Breast epithelium (tissue), 4 donors: Measurements from ENCODE around the gene KCTD16. TPM values are rescaled to one million over a fixed set of nuclear protein-coding genes. Genes with fewer than 3 reads are reported as not detected.

Source experiments
- DNase-seq, 2 donors: peaks; one replicate each; pipeline ENCODE4 v3.0.0-alpha.2; 2019; ENCODE audit warnings: low spot score in 2 of 2
- H3K27ac ChIP-seq, 2 donors: fragments of 200-600 bp; sonication (generic) in 1 of 2; one replicate each; pipeline ENCODE4 v1.5.1; 2016 to 2019; ENCODE audit warnings: mild to moderate bottlenecking in 1 of 2
- H3K27me3 ChIP-seq, 2 donors: fragments of 200-600 bp; sonication (generic) in 1 of 2; one replicate each; pipeline versions ENCODE4 v1.5.1 to v1.6.0; 2017 to 2019; ENCODE audit warnings: control low read depth in 1 of 2, mild to moderate bottlenecking in 1 of 2
- H3K36me3 ChIP-seq: fragments of 200-600 bp; one replicate; pipeline ENCODE4 v1.5.1; 2019
- H3K4me1 ChIP-seq, 2 donors: fragments of 200-600 bp; sonication (generic); one replicate each; pipeline ENCODE4 v1.5.1; 2016 to 2019; ENCODE audit warnings: control low read depth in 1 of 2
- H3K4me3 ChIP-seq, 3 donors: fragments of 200-600 bp; sonication (generic); 1 replicate in 2 of 3; 2 replicates in 1 of 3; pipeline ENCODE4 v1.5.1; 2016 to 2019; ENCODE audit warnings: mild to moderate bottlenecking in 3 of 3, moderate library complexity in 2 of 3
- H3K9me3 ChIP-seq, 2 donors: fragments of 200-600 bp; sonication (generic) in 1 of 2; one replicate each; pipeline ENCODE4 v1.5.1; 2016 to 2019; ENCODE audit warnings: control low read depth in 1 of 2
- POLR2A ChIP-seq: fragments of 450-650 bp; IDR thresholded peaks from one replicate; pipeline ENCODE4 v1.6.1; 2016; ENCODE audit warnings: antibody characterized with exemption, mild to moderate bottlenecking, moderate library complexity
- POLR2AphosphoS5 ChIP-seq, 3 donors: sonication (generic); formaldehyde crosslinking; IDR thresholded peaks; one replicate each; pipeline ENCODE4 v1.6.1; 2017; ENCODE audit warnings: antibody characterized with exemption in 3 of 3
- intact Hi-C: fragments of 100-400 bp; cut with DNase I; formaldehyde crosslinking; loops from one replicate; pipeline ENCODE4 v1.15.1; 2023; ENCODE audit warnings: low total_unique reads
- total RNA-seq, 3 donors: library from RNA; depleted of rRNA; stranded (reverse); fragments of >200 nt; gene quantifications; one replicate each; pipeline ENCODE4 v1.1.0, GENCODE V29; 2016
- TF ChIP-seq, protein P1 (sequence below), 3 donors: fragments of 450-650 bp; IDR thresholded peaks; one replicate each; pipeline ENCODE4 v1.5.1; 2016 to 2017; ENCODE audit warnings: antibody characterized with exemption in 3 of 3, mild to moderate bottlenecking in 3 of 3, moderate library complexity in 3 of 3

Gene KCTD16
- total RNA-seq, 3 donors from 2014 or later = under 0.01 to 0.33 (median 0.32) TPM

DNA sequence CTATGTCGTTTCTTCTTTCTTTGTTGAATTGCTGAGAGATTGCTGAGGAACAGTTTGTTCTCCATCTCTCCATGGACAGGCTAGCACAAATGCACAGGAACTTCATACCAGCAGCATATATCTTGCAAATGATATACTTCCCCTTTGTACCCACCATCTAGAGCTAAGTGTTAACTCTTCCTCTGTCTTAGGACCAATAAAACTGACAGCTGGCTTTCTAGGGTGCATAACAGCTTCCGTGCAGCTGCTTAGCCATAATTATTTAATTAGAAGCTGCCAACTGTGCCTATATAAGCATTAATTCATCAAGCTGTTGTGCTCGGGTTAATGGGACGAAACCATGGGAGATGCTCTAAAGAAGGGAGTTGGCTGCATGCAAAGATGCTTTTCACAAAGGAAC is 38.7 kb downstream of the KCTD16 start:
- intact Hi-C loops = no loop called here
- H3K27me3 ChIP-seq = peaks cover 0 to 33% of the 10 kb centered on the region in 2 donors
- no peak for TF ChIP-seq POLR2AphosphoS5 (IDR thresholded peaks at IDR 0.05)
- no peak for TF ChIP-seq POLR2A
- TF ChIP-seq, protein P1, sequence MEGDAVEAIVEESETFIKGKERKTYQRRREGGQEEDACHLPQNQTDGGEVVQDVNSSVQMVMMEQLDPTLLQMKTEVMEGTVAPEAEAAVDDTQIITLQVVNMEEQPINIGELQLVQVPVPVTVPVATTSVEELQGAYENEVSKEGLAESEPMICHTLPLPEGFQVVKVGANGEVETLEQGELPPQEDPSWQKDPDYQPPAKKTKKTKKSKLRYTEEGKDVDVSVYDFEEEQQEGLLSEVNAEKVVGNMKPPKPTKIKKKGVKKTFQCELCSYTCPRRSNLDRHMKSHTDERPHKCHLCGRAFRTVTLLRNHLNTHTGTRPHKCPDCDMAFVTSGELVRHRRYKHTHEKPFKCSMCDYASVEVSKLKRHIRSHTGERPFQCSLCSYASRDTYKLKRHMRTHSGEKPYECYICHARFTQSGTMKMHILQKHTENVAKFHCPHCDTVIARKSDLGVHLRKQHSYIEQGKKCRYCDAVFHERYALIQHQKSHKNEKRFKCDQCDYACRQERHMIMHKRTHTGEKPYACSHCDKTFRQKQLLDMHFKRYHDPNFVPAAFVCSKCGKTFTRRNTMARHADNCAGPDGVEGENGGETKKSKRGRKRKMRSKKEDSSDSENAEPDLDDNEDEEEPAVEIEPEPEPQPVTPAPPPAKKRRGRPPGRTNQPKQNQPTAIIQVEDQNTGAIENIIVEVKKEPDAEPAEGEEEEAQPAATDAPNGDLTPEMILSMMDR (IDR thresholded peaks at IDR 0.05) = no peak
- no peak for DNase-seq
- no peaks in the 10 kb centered on the region for H3K4me1 ChIP-seq
- no peak overlapping the region for H3K27ac ChIP-seq
- no peaks in the 10 kb centered on the region for H3K36me3 ChIP-seq
- no peaks in the 10 kb centered on the region for H3K9me3 ChIP-seq
- H3K4me3 ChIP-seq = no peak overlapping the region

GRCh38 chr5:144210655-144211054 is 40.0 kb downstream of the KCTD16 start:
- H3K36me3 ChIP-seq = no peaks in the 10 kb centered on the region
- H3K27me3 ChIP-seq = peaks cover 0 to 23% of the 10 kb centered on the region in 2 donors
- intact Hi-C loops = no loop called here

GRCh38 chr5:144219869-144220268 is 49.2 kb downstream of the KCTD16 start:
- Histone ChIP-seq H3K4me1 (no peaks in the 10 kb centered on the region), H3K4me3 (no peak overlapping the region), H3K27ac (no peak overlapping the region), H3K9me3 (no peaks in the 10 kb centered on the region), H3K36me3 (no peaks in the 10 kb centered on the region), H3K27me3 (no peaks in the 10 kb centered on the region)
- no peak for DNase-seq
- intact Hi-C loops = no loop called here
- TF ChIP-seq POLR2A (no peak), POLR2AphosphoS5 (IDR thresholded peaks at IDR 0.05) (no peak)
- TF ChIP-seq, protein P1 (IDR thresholded peaks at IDR 0.05) = no peak

More at GRCh38 chr5:144210655-144211054, 40.0 kb downstream of the KCTD16 start:
- Histone ChIP-seq H3K4me1 (no peaks in the 10 kb centered on the region), H3K4me3 (no peak overlapping the region), H3K9me3 (no peaks in the 10 kb centered on the region), H3K27ac (no peak overlapping the region)
- TF ChIP-seq, protein P1 (IDR thresholded peaks at IDR 0.05) = no peak
- TF ChIP-seq POLR2AphosphoS5 (IDR thresholded peaks at IDR 0.05) (no peak), POLR2A (no peak)
- DNase-seq = no peak

DNA sequence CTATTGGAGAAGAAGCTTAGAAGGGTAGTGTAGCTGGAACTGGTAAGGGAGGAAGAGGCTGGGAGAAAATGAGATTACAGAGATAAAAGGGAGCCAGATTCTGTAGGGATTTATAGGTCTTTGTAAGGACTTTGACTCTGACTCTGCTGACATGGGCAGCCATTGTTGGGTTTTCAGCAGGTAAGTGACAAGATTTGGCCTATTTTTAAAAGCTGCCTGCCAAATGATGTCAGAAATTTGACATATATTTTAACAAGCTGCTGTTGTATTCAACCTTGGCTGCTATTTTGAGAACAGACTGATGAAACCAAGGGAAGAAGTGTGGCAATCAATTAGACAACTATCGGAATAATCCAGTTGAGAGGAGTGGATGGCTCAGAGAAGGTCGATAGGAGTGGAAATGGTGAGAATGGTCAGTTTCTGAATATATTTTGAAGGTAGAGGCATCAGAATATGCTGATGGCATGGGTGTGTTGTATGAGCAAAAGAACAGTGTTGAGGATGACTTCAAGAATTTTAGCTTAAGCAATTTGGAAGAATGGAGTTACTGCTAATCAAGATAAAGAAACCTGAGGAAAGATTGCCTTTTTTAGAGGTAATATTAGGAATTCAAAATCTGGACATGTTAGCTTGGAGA is 56.8 kb downstream of the KCTD16 start:
- Histone ChIP-seq H3K27ac (no peak overlapping the region), H3K27me3 (no peaks in the 10 kb centered on the region), H3K9me3 (no peaks in the 10 kb centered on the region), H3K4me3 (no peak overlapping the region), H3K4me1 (no peaks in the 10 kb centered on the region), H3K36me3 (no peaks in the 10 kb centered on the region)
- no peak for DNase-seq
- TF ChIP-seq, protein P1 (IDR thresholded peaks at IDR 0.05) = no peak
- TF ChIP-seq POLR2A (no peak), POLR2AphosphoS5 (IDR thresholded peaks at IDR 0.05) (no peak)
- intact Hi-C loops = no loop called here

DNA sequence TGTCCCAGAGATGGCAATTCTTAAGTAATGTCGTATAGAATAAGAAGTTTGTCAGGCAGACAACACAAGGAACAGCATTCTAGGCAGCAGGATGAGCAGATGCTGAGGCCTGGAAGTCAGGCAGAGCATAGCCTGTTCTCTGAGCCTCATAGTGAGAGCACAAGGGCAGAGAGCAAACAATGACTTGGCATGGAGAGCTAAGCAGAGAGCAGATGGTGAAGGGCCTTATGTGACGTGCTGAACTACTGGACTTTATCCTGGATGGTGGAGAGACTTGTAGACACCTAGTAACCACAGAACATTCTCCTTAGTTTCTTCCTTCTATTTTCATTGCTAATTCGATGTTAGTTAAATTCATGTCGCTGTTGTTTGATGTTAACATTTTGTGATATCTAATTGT is 60.1 kb downstream of the KCTD16 start:
- H3K36me3 ChIP-seq = no peaks in the 10 kb centered on the region
- no peaks in the 10 kb centered on the region for H3K27me3 ChIP-seq
- no peak overlapping the region for H3K27ac ChIP-seq
- no peaks in the 10 kb centered on the region for H3K9me3 ChIP-seq
- intact Hi-C loops = no loop called here
- TF ChIP-seq POLR2AphosphoS5 (IDR thresholded peaks at IDR 0.05) = no peak
- TF ChIP-seq, protein P1 (IDR thresholded peaks at IDR 0.05) = no peak
- TF ChIP-seq POLR2A = no peak
- H3K4me3 ChIP-seq = no peak overlapping the region
- H3K4me1 ChIP-seq = no peaks in the 10 kb centered on the region
- DNase-seq = no peak
